CD4-positive, alpha-beta T cell treated with Interleukin-4 for 1 hour (primary cell): ENCODE measurements around the gene BBS7.

Source experiments
- DNase-seq, 2 donors: peaks; one replicate each; pipeline ENCODE4 v3.0.0-alpha.2; 2020 to 2022

BBS7 gene

GRCh38 chr4:121869841-121870822, at the start of gene BBS7:
Gene BBS7 (minus strand): TSS chr4:121870474. CDS start chr4:121870313, 161 bp downstream.
- DNase-seq: peak; percentile 97

- DNase-seq: no peak
These were observed 43.4 kb upstream of the BBS7 start for GRCh38 chr4:121913667-121914066.

GRCh38 chr4:121908346-121908745, 38.1 kb upstream of the BBS7 start:
- no peak for DNase-seq

GRCh38 chr4:121900132-121900983, 30.1 kb upstream of the BBS7 start:
- peak; percentile 43 to 68 for DNase-seq

GRCh38 chr4:121898150-121898549, 27.9 kb upstream of the BBS7 start:
- DNase-seq: peak in 1 of 2 donors; percentile 15

GRCh38 chr4:121888134-121888533, 17.9 kb upstream of the BBS7 start:
- no peak for DNase-seq

- no peak for DNase-seq
These were observed 14.8 kb upstream of the BBS7 start for GRCh38 chr4:121885115-121885514.

- DNase-seq: no peak
These were observed 10.9 kb upstream of the BBS7 start for GRCh38 chr4:121881158-121881557.

- DNase-seq: no peak
These were observed 8.9 kb upstream of the BBS7 start for GRCh38 chr4:121879135-121879534.

GRCh38 chr4:121877041-121877773, 6.9 kb upstream of the BBS7 start:
- DNase-seq: no peak

- DNase-seq: no peak
These were observed 5.8 kb upstream of the BBS7 start for GRCh38 chr4:121876070-121876469.

GRCh38 chr4:121875652-121876051, 5.4 kb upstream of the BBS7 start:
- DNase-seq: no peak

- DNase-seq: no peak
These were observed 3.3 kb upstream of the BBS7 start for GRCh38 chr4:121873604-121874003.

- no peak for DNase-seq
These were observed 6.5 kb downstream of the BBS7 start for GRCh38 chr4:121863799-121864198.

- DNase-seq: no peak
These were observed 8.8 kb downstream of the BBS7 start for GRCh38 chr4:121861426-121861825.

- DNase-seq: no peak
These were observed 10.2 kb downstream of the BBS7 start for GRCh38 chr4:121860121-121860520.

GRCh38 chr4:121851354-121851753, 18.9 kb downstream of the BBS7 start:
- no peak for DNase-seq

GRCh38 chr4:121846662-121847061, 23.6 kb downstream of the BBS7 start:
- no peak for DNase-seq

GRCh38 chr4:121842862-121843261, 27.4 kb downstream of the BBS7 start:
- no peak for DNase-seq

- no peak for DNase-seq
These were observed 32.1 kb downstream of the BBS7 start for GRCh38 chr4:121838136-121838535.

GRCh38 chr4:121829511-121829910, 40.8 kb downstream of the BBS7 start:
- DNase-seq: no peak

GRCh38 chr4:121827853-121828252, 42.4 kb downstream of the BBS7 start:
- DNase-seq: no peak

- no peak for DNase-seq
These were observed 45.3 kb downstream of the BBS7 start for GRCh38 chr4:121824950-121825349.
